Fibroblast of the conjunctiva (primary cell): ENCODE measurements around the gene TAL1.
"Not testable (repeated sequence)": the region's sequence is repeated elsewhere in the genome, so short reads cannot be mapped to it uniquely, and the experiment has no call there.

ENCODE experiments used
- DNase-seq: peaks from one replicate; pipeline ENCODE4 v3.0.0-alpha.2; 2010; ENCODE audit warnings: low read depth

Gene TAL1

DNA sequence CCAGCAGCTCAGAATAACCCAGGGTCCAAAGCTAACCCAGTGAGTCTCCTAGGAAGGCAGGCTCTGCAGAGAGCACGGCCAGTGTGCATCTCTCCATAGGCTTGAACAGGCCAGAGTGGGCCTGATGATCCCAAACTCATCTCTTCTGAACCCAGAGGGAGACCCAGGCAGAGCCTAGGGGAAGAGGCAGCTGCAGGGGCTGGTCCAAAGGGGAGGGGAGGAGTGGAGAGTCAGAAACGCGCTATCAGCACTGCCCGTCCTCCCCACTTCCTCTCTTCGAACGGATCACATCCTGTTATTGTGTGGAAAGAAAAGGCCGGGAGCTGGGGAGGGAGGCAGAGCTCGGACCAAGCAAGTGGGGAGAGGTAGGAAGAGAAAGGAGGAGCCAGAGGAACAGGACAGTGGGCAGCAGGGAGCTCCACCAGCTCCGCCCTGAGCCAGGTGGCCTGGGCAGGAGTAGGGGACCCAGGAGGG is 20.2 kb downstream of the TAL1 start:
- no peak for DNase-seq

DNA sequence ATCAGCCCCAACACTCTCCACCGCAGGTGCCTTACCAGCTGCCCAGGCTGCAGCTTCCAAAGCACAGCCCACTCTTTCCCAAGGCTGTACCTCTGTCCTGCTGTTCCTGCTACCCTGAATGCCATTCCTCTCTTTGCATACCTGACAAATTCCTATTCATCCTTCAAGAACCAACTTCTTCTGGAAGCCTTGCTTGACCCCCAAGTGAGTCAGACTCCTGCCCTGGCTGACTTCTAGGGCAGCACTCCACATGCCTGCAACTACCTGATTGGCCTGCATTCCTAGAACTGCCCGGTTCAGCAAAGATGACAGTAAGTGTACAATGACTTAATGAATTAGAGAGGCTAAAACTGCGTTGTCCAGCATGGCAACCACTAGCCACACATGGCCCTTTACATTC is 21.4 kb downstream of the TAL1 start:
- no peak for DNase-seq

GRCh38 chr1:47209725-47210325 is 22.2 kb downstream of the TAL1 start:
- DNase-seq: no peak

DNA sequence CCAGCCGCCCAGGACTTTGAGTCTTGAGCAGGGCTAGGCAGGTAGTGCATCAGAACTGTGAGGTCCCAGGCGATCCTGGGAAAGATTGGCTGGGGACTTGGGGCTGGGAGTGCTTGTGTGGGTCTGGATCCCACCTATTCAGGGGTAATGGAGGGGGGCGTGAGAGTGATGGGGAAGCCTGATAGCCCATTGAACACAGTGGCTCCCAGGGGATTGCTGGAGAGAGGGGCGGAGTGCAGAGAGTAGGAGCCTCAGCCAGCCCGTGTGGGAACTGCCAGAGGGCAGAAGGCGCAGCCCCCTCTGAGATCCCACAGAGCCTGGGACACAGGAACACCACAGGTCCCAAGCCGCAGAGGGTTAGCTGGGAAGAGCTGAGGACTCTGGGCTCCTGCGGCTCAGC is 22.9 kb downstream of the TAL1 start:
- no peak for DNase-seq

- DNase-seq: no peak
Observed at GRCh38 chr1:47208374-47208850, 23.6 kb downstream of the TAL1 start.

- no peak for DNase-seq
Observed at GRCh38 chr1:47207803-47208373, 24.1 kb downstream of the TAL1 start.

DNA sequence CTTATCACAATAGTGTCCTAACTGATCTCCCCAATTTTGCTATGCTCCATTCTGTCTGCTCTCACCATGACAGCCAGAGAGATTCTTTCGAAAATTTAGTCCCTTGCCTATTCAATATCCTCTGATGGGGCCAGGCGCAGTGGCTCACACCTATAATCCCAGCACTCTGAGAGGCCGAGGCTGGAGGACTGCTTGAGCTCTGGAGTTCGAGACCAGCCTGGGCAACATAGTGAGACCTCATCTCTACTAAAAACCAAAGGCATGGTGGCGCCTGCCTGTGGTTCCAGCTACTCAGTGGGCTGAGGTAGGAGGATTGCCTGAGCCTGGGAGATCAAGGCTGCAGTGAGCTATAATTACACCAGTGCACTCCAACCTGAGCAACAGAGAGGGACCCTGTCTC is 26.1 kb downstream of the TAL1 start:
- DNase-seq: no peak

DNA sequence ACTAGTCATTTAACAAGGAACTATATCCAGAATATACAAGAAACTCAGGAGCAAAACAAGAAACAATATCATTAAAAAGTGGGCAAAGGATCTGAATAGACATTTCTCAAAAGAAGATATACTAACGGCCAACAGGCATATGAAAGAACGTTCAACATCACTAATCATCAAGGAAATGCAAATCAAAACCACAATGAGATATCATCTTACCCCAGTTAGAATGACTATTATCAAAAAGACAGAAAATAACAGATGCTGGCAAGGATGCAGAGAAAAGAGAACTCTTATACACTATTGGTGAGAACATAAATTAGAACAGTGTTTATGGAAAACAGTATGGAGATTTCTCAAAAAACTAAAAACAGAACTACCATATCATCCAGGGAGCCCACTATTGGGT is 28.5 kb downstream of the TAL1 start:
- not testable (repeated sequence) for DNase-seq

- DNase-seq: no peak
Observed at GRCh38 chr1:47201179-47201578, 30.8 kb downstream of the TAL1 start.

DNA sequence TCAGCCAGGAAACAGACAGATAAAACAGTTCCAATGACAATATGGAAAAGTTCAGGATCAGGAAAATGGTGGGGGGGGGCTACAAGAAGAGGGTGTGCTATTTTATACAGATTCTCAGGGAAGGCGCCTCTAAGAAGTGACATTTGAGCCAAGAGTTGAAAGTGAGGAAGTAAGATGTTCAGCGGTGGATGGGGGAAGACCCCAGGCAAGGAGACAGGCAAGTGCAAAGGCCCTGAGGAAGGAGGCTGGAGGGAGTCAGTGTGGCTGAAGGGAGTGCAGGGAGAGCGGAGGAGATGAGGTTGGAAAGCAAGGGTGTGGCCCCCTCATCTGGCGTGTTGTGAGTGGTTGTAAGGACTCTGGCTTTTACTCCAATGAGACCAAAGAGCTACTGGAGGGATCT is 33.8 kb downstream of the TAL1 start:
- no peak for DNase-seq

DNA sequence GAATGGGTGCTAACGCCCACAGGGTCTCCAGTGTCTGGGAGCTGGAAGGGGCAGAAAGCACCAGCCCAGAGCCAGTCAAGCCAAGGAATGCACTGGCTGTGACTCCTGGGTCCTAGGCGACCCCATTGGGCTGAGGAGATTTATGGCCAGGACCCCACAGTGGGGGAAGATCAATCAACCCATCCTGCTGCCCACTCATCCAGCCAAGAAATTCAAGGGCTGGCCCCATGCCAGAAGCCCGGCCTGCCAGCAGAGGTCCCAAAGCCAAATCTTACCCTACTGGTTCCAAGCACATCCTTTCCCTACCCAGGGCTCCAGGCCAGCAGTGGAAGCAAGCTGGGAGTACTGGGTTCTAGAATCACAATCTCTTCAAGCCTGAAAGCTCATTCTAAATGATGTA is 35.4 kb downstream of the TAL1 start:
- no peak for DNase-seq

GRCh38 chr1:47195981-47196380 is 36.0 kb downstream of the TAL1 start:
- DNase-seq: not testable (repeated sequence)

DNA sequence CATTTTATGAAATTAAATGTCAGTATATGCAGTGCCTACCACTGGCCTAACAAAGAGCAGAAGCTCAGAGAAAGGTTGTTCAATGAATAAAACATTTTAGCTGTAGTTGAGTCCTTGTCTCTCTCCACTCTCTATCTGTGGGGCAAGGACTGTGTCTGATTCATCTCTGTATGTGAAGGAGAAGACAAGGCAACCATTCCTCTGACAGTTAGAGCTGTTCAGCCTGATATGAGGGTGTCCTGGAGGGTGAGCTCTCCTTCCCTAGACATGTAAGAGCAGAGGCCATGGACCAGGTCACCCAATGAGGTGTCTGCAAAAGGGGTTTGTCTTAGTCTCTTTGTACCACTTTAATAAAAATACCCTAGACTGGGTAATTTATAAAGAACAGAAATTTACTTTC is 37.7 kb downstream of the TAL1 start:
- DNase-seq: no peak

- DNase-seq: not testable (repeated sequence)
Observed at GRCh38 chr1:47193496-47193895, 38.5 kb downstream of the TAL1 start.

DNA sequence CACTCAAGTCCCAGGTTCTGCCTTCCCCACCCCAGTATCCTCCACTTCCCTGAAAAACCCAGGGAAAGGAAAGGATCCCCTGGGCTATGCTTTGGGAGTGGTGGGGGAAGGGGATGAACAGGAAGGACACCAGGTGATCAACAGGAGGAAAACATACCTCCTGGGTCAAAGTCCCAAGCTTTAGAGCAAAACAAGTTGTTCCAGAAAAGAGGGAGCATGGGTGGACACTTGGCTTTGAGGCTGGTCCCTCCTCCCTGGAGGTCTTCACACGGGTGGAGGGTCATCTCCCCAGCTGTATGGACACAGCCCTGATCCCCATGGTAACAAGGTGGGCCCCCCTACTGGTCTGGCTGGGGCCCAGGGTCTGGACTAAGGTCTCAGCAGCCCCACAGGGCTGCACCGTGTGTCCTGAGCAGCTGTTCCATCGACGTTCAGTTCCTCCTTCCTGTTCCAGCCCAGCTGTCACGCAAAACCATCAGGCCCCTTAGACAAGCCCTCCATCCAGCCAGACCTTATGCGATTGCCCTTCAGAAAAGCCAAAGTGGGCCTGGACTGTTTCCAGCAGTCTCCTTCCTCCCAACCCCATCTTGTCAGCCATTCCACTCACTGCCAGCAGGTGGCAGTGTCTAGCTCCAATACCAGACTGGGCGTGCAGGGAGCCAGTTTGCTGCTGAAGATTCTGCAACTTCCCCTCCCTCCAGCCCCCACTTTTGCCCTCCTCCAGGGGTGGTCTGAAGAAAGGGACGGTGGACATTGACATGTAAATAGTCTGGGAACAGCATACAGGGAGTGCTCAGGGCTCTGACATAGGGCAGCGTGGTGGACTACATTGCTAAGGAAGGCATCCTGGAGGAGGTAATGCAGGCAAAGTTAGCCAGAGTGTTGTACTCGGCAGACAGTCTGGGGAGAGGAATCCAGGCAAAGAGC is 39.3 kb downstream of the TAL1 start:
- DNase-seq: peak; percentile 36

DNA sequence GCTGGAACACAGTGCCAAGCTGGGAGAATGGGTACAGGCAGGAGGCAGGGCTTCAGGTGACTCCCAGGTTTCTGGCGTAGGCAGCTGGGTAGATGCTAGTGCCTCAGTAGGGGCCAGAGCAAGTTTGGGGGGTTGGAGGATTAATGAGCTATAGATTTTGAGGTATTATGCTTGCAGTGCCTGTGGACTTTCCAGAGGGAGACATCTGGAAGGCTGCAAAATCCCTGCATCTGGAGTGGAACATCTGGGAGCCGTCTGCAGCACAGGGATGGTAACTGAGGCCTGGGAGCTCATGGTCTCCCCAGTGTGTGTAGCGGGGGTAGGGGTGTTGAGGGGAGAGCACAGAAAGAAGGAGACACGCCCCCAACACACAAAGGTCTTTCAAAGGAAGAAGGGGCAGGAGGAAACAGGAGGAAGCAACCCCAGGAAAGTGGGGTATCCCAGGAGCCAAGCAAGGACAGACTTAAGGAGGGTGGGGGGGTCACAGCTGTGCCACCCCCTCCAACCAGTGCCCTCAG is 40.0 kb downstream of the TAL1 start:
- DNase-seq: no peak

DNA sequence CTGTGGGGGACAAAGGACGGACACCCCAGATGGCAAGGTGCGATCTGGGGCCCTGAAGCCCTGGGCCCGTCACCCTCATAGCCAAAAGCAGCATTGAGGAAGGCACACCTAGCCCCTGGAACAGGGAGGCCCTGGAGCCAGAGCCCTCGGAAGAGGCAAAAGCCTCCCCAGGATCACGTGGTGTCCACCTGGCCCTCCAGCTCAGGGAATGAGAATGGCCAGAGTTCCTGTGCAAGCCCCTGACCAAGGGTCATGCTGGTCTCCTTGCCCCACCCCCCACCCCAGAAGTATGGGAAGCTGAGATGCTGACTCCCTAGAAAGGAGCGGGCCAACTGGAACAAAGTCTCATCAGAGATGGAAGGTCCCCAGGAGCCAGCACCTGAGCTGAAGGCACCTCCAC is 41.2 kb downstream of the TAL1 start:
- DNase-seq: no peak

DNA sequence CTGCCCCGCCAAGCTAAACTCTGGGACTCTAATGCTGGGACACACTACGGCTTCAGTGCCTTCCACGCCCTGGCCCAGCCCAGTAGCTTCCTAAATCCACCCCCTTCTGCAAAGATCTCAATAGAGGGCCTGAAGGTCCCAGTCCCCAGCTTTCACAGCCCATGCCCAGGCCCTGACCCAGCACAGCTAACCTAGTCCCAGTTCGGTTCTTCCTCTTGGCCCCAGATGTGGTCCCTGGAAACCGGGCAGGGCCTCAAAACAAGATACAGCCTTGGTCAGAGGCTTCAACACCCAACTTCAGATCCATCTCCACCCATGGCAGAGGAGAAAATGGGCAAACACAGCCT is 41.5 kb downstream of the TAL1 start:
- DNase-seq: no peak

DNA sequence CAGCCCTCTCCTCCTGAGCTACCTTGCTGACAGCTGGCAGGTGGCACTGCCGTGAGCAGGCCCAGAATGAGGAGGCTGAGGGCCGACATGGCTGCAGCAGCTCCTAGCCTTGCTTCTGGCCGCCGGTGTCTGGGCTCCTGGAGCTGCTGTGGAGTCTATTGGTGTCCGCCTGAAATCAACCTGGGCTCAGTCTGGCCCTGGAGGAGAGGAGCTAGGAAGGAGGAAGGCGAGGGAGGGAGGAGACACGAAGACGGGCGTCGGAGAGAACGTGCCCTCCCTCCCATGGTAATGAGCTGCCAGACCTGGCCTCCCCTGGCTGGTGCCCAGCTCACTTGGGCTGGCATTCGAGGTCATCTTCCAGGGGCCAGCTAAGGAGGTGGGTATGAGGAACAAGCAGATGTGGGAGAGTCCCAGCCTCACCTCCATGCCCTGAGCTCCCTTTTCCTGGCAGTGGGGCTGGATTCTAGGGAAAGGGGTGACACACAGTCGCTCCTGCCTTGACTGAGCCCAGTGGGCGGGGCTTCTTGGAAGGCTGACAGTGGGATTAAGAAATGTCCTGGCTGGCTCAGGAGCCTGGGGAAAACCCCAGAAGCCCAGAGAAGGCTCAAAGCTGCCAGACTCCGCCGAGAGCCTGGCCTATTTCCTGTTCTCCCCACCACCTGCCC is 42.0 kb downstream of the TAL1 start, which contains the start of gene PDZK1IP1:
TSS of gene PDZK1IP1 (minus strand) at position 193 of the 665 bp plus-strand sequence. CDS start at position 89, 104 bp downstream.
- peak; percentile 35 for DNase-seq

- no peak for DNase-seq
Observed at GRCh38 chr1:47188791-47189785, 42.9 kb downstream of the TAL1 start.

- DNase-seq: no peak
Observed at GRCh38 chr1:47187926-47188250, 44.1 kb downstream of the TAL1 start.
